Peyer's patch (tissue), 4 donors: ENCODE results near the gene MAD1L1.

Source experiments
- POLR2A ChIP-seq, 2 donors: fragments of 450-650 bp; IDR thresholded peaks; one replicate each; pipeline ENCODE4 v1.5.1; 2017; ENCODE audit warnings: antibody characterized with exemption in 2 of 2, mild to moderate bottlenecking in 2 of 2, moderate library complexity in 2 of 2
- TF ChIP-seq, protein P1 (sequence below), 6 experiments: fragments of 450-650 bp in 4 of 6; fragments of 200-600 bp in 2 of 6; sonication (generic) in 1 of 6; IDR thresholded peaks; one replicate each; pipeline ENCODE4 v1.5.1; 2017 to 2019; ENCODE audit warnings: antibody characterized with exemption in 6 of 6, mild to moderate bottlenecking in 3 of 6, moderate library complexity in 1 of 6

DNA sequence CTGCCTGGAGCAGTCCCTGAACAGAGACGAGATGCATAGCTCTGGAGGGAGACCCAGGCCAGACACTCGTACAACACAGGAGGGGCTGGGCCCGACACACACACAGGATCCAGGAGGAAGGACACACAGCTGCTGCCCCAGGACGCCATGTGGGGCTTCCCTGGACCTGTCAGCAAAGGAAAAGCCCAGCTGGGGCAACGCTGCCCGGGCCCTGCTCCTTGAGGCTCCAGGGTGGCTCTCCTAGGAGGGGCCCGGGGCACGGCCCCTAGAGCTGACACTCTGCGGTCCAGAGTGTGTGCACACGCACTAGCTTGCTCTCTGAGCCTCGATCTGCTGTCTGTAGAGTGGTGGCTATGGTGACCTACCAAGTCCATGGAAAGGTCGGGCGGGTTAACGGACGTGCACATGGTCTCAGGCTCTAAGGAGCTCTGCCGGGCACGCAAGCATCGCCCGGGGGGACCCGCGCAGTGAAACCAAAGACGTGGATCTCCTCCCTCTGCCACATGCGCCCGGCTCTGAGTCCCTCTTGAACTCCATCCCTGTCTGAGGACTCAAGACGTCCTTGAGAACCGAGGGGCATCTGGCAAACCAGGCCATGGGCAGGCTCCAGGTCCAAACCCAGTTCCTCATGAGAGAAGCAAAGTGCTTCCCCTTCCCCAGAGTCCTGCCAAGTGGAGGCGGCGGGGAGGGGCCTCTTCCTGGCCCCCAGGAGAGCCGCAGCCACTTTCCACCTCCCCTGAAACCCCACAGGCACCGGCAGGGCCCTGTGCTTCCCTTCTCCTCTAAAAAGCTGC, 283.7 kb downstream of the MAD1L1 start:
- TF ChIP-seq, protein P1, sequence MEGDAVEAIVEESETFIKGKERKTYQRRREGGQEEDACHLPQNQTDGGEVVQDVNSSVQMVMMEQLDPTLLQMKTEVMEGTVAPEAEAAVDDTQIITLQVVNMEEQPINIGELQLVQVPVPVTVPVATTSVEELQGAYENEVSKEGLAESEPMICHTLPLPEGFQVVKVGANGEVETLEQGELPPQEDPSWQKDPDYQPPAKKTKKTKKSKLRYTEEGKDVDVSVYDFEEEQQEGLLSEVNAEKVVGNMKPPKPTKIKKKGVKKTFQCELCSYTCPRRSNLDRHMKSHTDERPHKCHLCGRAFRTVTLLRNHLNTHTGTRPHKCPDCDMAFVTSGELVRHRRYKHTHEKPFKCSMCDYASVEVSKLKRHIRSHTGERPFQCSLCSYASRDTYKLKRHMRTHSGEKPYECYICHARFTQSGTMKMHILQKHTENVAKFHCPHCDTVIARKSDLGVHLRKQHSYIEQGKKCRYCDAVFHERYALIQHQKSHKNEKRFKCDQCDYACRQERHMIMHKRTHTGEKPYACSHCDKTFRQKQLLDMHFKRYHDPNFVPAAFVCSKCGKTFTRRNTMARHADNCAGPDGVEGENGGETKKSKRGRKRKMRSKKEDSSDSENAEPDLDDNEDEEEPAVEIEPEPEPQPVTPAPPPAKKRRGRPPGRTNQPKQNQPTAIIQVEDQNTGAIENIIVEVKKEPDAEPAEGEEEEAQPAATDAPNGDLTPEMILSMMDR (IDR thresholded peaks at IDR 0.05) = no peak
- TF ChIP-seq POLR2A (IDR thresholded peaks at IDR 0.05) = no peak
